GM19023 (cell line): ENCODE data around the gene SMIM10L1.
A peak's percentile ranks its signal among the peaks of the same experiment; 100 is the strongest.

ENCODE experiments used
- ATAC-seq: cut with Tn5 transposase; IDR thresholded peaks from one replicate; pipeline ENCODE4 v1.9.1; 2021; ENCODE audit warnings: mild to moderate bottlenecking, moderate library complexity; ENCODE audit not compliant: unreplicated experiment

The SMIM10L1 gene

GRCh38 chr12:11171145-11171968 is at the start of gene SMIM10L1:
TSS of gene SMIM10L1 (plus strand) at chr12:11171194. CDS start at chr12:11171357, 163 bp downstream.
- ATAC-seq = peak; percentile 99

GRCh38 chr12:11130382-11130781 is 40.6 kb upstream of the SMIM10L1 start:
- ATAC-seq = no peak

- ATAC-seq = no peak
Observed at GRCh38 chr12:11130999-11131398, 40.0 kb upstream of the SMIM10L1 start.

- no peak for ATAC-seq
Observed at GRCh38 chr12:11133162-11133561, 37.8 kb upstream of the SMIM10L1 start.

- no peak for ATAC-seq
Observed at GRCh38 chr12:11133816-11134215, 37.2 kb upstream of the SMIM10L1 start.

GRCh38 chr12:11134305-11134704 is 36.7 kb upstream of the SMIM10L1 start, which contains the start of gene TAS2R30:
TSS of gene TAS2R30 (minus strand) at chr12:11134644. CDS start at chr12:11134244, 400 bp downstream.
- no peak for ATAC-seq

- ATAC-seq = no peak
Observed at GRCh38 chr12:11136075-11136474, 34.9 kb upstream of the SMIM10L1 start.

GRCh38 chr12:11143352-11143751 is 27.6 kb upstream of the SMIM10L1 start:
- no peak for ATAC-seq

- ATAC-seq = no peak
Observed at GRCh38 chr12:11144297-11144696, 26.7 kb upstream of the SMIM10L1 start.

GRCh38 chr12:11147420-11147819 is 23.6 kb upstream of the SMIM10L1 start:
- no peak for ATAC-seq

GRCh38 chr12:11150832-11151231 is 20.2 kb upstream of the SMIM10L1 start:
- ATAC-seq = no peak

- ATAC-seq = no peak
Observed at GRCh38 chr12:11152725-11153124, 18.3 kb upstream of the SMIM10L1 start.

- ATAC-seq = no peak
Observed at GRCh38 chr12:11154400-11154925, 16.5 kb upstream of the SMIM10L1 start.

GRCh38 chr12:11158885-11159444 is 12.0 kb upstream of the SMIM10L1 start:
- no peak for ATAC-seq

- no peak for ATAC-seq
Observed at GRCh38 chr12:11162502-11162901, 8.5 kb upstream of the SMIM10L1 start.

GRCh38 chr12:11164384-11164783 is 6.6 kb upstream of the SMIM10L1 start:
- ATAC-seq = no peak

- ATAC-seq = no peak
Observed at GRCh38 chr12:11166300-11166699, 4.7 kb upstream of the SMIM10L1 start.

GRCh38 chr12:11170810-11171144 is 217 bp upstream of the SMIM10L1 start:
- no peak for ATAC-seq

GRCh38 chr12:11171969-11172675 is 1.1 kb downstream of the SMIM10L1 start:
- no peak for ATAC-seq

- no peak for ATAC-seq
Observed at GRCh38 chr12:11174022-11174421, 3.0 kb downstream of the SMIM10L1 start.

- ATAC-seq = no peak
Observed at GRCh38 chr12:11178250-11178649, 7.3 kb downstream of the SMIM10L1 start.

- ATAC-seq = no peak
Observed at GRCh38 chr12:11182529-11182928, 11.5 kb downstream of the SMIM10L1 start.
